ENCODE measurements around the gene ACVR1B. TPM values are rescaled to one million over a fixed set of nuclear protein-coding genes. Genes with fewer than 3 reads are reported as not detected.

ACVR1B gene
- total and polyA plus RNA-seq, 2 donors (not counting 3 experiments of a cell fraction or from before 2014, with no cell fraction given) = 29.0 to 33.7 TPM

- Histone ChIP-seq H3K4me1 (ENCODE audit: control insufficient read depth, extremely low read depth, insufficient read depth, low read length) (peaks cover 49% of the 10 kb centered on the region), H3K9me3 (replicated peaks; ENCODE audit: control insufficient read depth, insufficient read depth, low read length) (no peaks in the 10 kb centered on the region), H3K27ac (ENCODE audit: insufficient read depth, low read depth, low read length) (no peak overlapping the region), H3K27me3 (ENCODE audit: control insufficient read depth in 2 of 2, insufficient read depth in 2 of 2, low read length in 2 of 2) (no peaks in the 10 kb centered on the region), H3K4me2 (ENCODE audit: insufficient read depth, low read length) (peak overlapping the region; percentile 18), H3K9ac (replicated peaks; ENCODE audit: extremely low read depth, insufficient read depth, low read length) (no peak overlapping the region), H3K79me2 (ENCODE audit: control insufficient read depth, insufficient read depth, low read length) (peaks cover 82% of the 10 kb centered on the region), H3K36me3 (ENCODE audit: control insufficient read depth in 2 of 2, extremely low read depth in 1 of 2, insufficient read depth in 2 of 2, low read length in 2 of 2) (peaks cover 34 to 52% of the 10 kb centered on the region in 2 experiments), H4K20me1 (replicated peaks; ENCODE audit: control insufficient read depth, extremely low read depth, insufficient read depth, low read length) (no peaks in the 10 kb centered on the region), H3K9me1 (replicated peaks; ENCODE audit: control insufficient read depth, extremely low read depth, insufficient read depth, low read length) (no peaks in the 10 kb centered on the region), H2AFZ (ENCODE audit: low read depth, low read length) (no peak overlapping the region), H3K4me3 (replicated peaks in 1 of 3; ENCODE audit: insufficient read depth in 1 of 3, low read depth in 1 of 3, low read length in 3 of 3) (no peak overlapping the region)
- DNase-seq (ENCODE audit: low read depth, low spot score) (no peak), FAIRE-seq (no peak)
- CTCF ChIA-PET = interaction anchor here (0.9 to 11.4 kb wide), 4 partner anchors 9 to 22 kb away, joined by 3 to 286 read pairs (median 81); no protein-coding TSS in a partner anchor
- intact Hi-C loops (cut with micrococcal nuclease) (no loop called here), dilution Hi-C loops (cut with MboI; ENCODE audit: extremely low pct_ligation_motif_present, low sequenced_read_pairs) (no loop called here)
- TF ChIP-seq POLR2AphosphoS5 (IDR thresholded peaks at IDR 0.05; ENCODE audit: insufficient read depth, low read depth, low read length) (no peak), MYC (IDR thresholded peaks at IDR 0.05; ENCODE audit: low read depth, low read length) (no peak), JUN (IDR thresholded peaks at IDR 0.05; ENCODE audit: borderline replicate concordance, insufficient read depth, insufficient read length, low read depth) (no peak), GATA2 (IDR thresholded peaks at IDR 0.05; ENCODE audit: insufficient read depth, insufficient read length, low read depth, low read length) (no peak), MAX (IDR thresholded peaks at IDR 0.05; ENCODE audit: insufficient read depth, insufficient read length) (no peak), EZH2 (IDR thresholded peaks at IDR 0.05; ENCODE audit: borderline replicate concordance, low read depth, low read length, severe bottlenecking) (no peak), POLR2A (IDR thresholded peaks at IDR 0.05; ENCODE audit: low read depth, low read length) (no peak), FOS (IDR thresholded peaks at IDR 0.05; ENCODE audit: borderline replicate concordance, insufficient read depth, low read length) (no peak), CTCF (IDR thresholded peaks at IDR 0.05; ENCODE audit: extremely low read depth in 1 of 2, insufficient read depth in 1 of 2, low read depth in 1 of 2, low read length in 2 of 2) (no peak)
- POLR2A ChIA-PET = no interaction called here
- no TSS peak for BruUV-seq (replicated peaks)
Observed at GRCh38 chr12:51914034-51914923, 37.2 kb upstream of the ACVR1B start.
